Thoracic aorta (tissue), 2 donors: ENCODE results near the gene COL18A1. TPM values are rescaled to one million over a fixed set of nuclear protein-coding genes. Genes with fewer than 3 reads are reported as not detected.

ENCODE experiments used
- ATAC-seq: fragments of 150-250 bp; one replicate; pipeline ENCODE4 v1.8.0; 2017; ENCODE audit warnings: low read depth; ENCODE audit not compliant: insufficient number of reproducible peaks, low FRiP score
- DNase-seq: peaks from one replicate; pipeline ENCODE4 v3.0.0-alpha.2; 2020; ENCODE audit warnings: low spot score
- H3K27ac ChIP-seq, 2 donors: fragments of 200-600 bp; sonication (generic); 1 replicate in 1 of 2; 2 replicates in 1 of 2; pipeline ENCODE4 v1.5.1; 2016; ENCODE audit warnings: mild to moderate bottlenecking in 2 of 2, moderate library complexity in 2 of 2
- H3K27me3 ChIP-seq: fragments of 200-600 bp; sonication (generic); replicated peaks from 2 replicates; pipeline ENCODE4 v1.6.0; 2016; ENCODE audit warnings: mild to moderate bottlenecking; ENCODE audit not compliant: insufficient read depth
- H3K36me3 ChIP-seq: fragments of 200-600 bp; sonication (generic); one replicate; pipeline ENCODE4 v1.5.1; 2016
- H3K4me1 ChIP-seq, 2 donors: fragments of 200-600 bp; sonication (generic); 1 replicate in 1 of 2; 2 replicates in 1 of 2; pipeline versions ENCODE4 v1.5.1 to v1.6.0; 2016; ENCODE audit warnings: low read depth in 2 of 2, mild to moderate bottlenecking in 1 of 2; ENCODE audit not compliant: control insufficient read depth in 1 of 2
- H3K4me3 ChIP-seq: fragments of 200-600 bp; sonication (generic); 2 replicates; pipeline ENCODE4 v1.5.1; 2016; ENCODE audit warnings: mild to moderate bottlenecking
- H3K9me3 ChIP-seq: fragments of 200-600 bp; sonication (generic); 2 replicates; pipeline ENCODE4 v1.5.1; 2016
- total RNA-seq, 2 donors: library from RNA; depleted of rRNA; stranded (reverse); fragments of >200 nt; gene quantifications; one replicate each; pipeline versions ENCODE4 v1.1.0 to v1.2.3, GENCODE V29; 2016
- TF ChIP-seq, protein P1 (sequence below): fragments of 200-600 bp; sonication (generic); IDR thresholded peaks from one replicate; pipeline ENCODE4 v1.5.1; 2019; ENCODE audit warnings: antibody characterized with exemption

Gene COL18A1
- total RNA-seq, 2 donors from 2014 or later: 507 to 811 TPM

DNA sequence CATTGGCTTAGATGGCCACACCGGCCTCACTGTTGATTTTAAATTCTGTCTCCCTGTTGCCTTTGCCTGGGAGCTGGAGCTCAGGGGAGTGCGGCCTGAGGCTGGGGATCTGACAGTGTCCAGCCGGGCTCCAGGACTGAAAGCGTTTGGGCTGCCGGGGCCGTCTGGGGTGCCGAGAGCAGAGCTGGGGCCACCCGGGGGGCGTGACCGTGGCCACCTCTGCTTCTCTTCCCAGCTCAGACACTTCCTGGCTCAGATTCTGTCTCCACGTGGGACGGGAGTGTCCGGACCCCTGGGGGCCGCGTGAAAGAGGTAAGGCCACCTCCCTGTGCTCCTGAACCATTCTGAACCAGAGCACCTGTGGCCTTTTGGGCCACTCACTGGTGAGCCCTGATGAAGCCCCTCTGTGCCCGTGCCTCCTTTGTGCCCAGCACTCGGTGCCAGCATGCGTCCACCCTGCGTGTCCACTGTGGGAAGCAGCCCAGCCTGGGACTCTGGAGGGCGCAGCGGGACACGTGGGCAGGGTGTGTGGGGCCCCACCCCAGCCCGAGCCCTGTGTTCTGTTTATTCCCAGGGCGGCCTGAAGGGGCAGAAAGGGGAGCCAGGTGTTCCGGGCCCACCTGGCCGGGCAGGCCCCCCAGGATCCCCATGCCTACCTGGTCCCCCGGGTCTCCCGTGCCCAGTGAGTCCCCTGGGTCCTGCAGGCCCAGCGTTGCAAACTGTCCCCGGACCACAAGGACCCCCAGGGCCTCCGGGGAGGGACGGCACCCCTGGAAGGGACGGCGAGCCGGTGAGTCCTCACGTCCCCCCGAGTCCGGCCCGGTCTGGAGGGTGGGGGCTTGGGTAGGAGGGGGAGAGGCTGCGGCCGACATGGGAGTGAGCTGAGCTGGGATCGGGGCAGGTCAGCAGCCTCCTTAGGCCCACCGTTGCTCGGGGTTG is 72.5 kb downstream of the COL18A1 start:
- Histone ChIP-seq H3K4me3 (peak overlapping the region; percentile 50), H3K27me3 (no peaks in the 10 kb centered on the region), H3K36me3 (peaks cover 52% of the 10 kb centered on the region), H3K27ac (peak overlapping the region; percentile 39 to 61), H3K9me3 (no peaks in the 10 kb centered on the region), H3K4me1 (peaks cover 0 to 11% of the 10 kb centered on the region in 2 donors)
- TF ChIP-seq, protein P1, sequence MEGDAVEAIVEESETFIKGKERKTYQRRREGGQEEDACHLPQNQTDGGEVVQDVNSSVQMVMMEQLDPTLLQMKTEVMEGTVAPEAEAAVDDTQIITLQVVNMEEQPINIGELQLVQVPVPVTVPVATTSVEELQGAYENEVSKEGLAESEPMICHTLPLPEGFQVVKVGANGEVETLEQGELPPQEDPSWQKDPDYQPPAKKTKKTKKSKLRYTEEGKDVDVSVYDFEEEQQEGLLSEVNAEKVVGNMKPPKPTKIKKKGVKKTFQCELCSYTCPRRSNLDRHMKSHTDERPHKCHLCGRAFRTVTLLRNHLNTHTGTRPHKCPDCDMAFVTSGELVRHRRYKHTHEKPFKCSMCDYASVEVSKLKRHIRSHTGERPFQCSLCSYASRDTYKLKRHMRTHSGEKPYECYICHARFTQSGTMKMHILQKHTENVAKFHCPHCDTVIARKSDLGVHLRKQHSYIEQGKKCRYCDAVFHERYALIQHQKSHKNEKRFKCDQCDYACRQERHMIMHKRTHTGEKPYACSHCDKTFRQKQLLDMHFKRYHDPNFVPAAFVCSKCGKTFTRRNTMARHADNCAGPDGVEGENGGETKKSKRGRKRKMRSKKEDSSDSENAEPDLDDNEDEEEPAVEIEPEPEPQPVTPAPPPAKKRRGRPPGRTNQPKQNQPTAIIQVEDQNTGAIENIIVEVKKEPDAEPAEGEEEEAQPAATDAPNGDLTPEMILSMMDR: no peak
- DNase-seq (no peak), ATAC-seq (no peak)

DNA sequence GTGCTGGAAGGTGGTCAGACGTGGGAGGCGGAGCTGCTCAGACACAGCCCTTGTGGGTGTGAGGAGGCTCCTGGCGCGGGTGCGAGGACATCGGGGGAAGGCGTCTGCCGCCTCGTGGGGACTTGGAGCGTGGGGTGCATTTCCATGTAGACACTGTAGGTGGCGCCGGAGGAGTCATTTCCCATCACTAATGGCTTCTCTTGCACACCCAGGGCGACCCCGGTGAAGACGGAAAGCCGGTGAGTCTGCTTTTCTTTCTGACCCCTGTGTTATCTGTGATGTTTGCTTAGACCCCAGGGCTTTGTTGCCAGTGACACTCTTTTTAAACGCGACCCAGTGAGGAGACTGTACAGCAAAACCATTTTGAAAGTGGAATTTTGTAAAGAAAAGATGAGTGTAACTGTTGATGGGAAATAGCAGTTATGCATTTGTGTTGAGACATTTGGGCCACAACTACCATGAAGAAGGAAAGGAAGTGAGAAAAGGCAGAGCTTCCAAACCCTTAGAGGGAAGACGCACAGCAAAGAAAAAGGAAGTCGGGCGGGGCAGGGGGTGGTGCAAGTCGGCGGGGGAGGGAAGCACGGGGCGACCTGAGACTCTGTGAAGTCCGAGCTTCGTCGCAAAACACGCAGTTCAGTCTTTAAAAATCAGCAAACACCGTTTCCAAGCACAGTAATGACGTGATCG is 73.3 kb downstream of the COL18A1 start:
- Histone ChIP-seq H3K9me3 (no peaks in the 10 kb centered on the region), H3K4me3 (peak overlapping the region; percentile 50), H3K36me3 (peaks cover 57% of the 10 kb centered on the region), H3K27ac (peak overlapping the region; percentile 39 to 61), H3K27me3 (no peaks in the 10 kb centered on the region), H3K4me1 (peaks cover 0 to 5% of the 10 kb centered on the region in 2 donors)
- peak; percentile 43 for DNase-seq
- TF ChIP-seq, protein P1: peak; percentile 85
- ATAC-seq: no peak

DNA sequence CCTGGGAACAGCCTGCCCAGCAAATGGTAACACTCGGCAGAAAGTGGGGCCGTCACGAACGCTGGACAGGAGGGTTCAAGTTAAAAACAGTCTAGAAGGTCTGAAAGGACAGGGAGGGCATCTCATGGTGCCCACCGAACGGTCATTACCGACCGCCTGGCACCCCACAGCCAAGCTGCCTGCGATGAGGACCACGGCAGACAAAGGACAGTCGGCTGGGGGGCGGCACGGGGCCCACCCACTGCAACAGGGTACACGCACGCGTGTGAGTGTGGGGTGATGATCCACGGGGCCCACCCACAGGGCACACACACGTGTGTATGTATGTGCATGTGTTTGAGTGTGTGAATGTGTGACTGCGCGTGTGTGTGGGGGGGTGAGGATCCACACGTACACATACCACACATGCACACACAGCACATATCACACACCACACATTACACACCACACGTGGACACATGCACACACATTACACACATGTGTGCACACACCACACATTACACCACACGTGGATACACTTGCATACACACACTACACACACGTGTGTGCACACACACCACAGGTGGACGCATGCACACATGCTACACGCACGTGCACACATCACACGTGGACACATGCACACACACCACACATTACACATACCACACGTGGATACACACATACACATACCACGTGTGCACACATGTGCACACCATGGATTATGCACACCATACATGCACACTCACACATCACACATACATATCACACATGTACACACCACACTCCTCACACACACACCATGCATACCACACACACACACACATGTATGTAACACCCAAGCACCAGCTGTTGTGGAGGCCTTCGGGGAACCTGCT is 74.1 kb downstream of the COL18A1 start:
- peaks cover 62% of the 10 kb centered on the region for H3K36me3 ChIP-seq
- H3K4me3 ChIP-seq: peak overlapping the region; percentile 50

DNA sequence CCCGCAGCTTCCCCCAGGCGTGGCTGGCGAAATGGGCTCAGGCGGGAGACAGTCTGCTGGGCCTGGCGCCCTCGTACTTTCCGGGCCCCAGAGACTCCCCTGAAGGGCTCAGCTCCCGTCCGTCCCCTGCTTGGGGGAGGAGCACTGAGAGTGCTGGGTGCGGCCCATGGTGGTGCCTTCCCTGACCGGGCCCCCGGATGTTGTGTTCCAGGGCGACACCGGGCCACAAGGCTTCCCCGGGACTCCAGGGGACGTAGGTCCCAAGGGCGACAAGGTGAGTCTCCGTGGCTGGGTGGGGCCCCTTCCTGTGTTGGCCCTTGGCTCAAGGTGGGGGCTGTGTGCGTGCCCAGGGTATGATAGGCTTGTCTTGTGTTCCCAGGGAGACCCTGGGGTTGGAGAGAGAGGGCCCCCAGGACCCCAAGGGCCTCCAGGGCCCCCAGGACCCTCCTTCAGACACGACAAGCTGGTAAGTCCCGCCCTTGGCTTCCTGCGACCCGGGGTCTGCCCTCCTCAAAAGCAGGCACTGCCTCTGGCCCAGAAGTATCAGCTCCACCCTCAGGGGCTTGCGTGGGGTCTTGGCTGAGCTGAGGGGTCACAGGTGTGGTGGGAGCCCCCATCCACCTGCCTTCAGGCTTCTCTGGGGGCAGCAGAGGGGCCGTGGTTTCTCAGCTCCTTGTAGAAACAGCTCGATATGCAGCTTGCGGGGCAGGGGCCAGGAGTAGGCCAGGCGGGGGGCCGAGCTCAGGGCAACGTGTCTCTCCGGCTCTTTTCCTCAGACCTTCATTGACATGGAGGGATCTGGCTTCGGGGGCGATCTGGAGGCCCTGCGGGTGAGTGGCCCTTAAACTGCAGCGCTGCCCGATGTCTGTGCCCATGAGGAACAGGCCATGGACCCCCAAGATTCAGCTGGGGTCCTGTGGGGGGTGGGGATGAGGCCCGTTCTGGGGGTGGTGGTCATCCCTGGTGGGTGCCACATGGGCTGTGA is 75.0 kb downstream of the COL18A1 start:
- peaks cover 65% of the 10 kb centered on the region for H3K36me3 ChIP-seq
- ATAC-seq: no peak
- TF ChIP-seq, protein P1: no peak

More for the DNA sequence above, 74.1 kb downstream of the COL18A1 start:
- Histone ChIP-seq H3K4me1 (peaks cover 0 to 5% of the 10 kb centered on the region in 2 donors), H3K27me3 (no peaks in the 10 kb centered on the region), H3K27ac (no peak overlapping the region), H3K9me3 (no peaks in the 10 kb centered on the region)
- ATAC-seq (no peak), DNase-seq (no peak)
- TF ChIP-seq, protein P1: no peak

More for the DNA sequence above, 75.0 kb downstream of the COL18A1 start:
- H3K4me1 ChIP-seq: peaks cover 0 to 5% of the 10 kb centered on the region in 2 donors
- no peak for DNase-seq
- H3K4me3 ChIP-seq: no peak overlapping the region
- no peaks in the 10 kb centered on the region for H3K27me3 ChIP-seq
- H3K27ac ChIP-seq: no peak overlapping the region
- no peaks in the 10 kb centered on the region for H3K9me3 ChIP-seq
